Activated CD4-positive, alpha-beta T cell treated with anti-CD3 and anti-CD28 coated beads, Interleukin-2, amount 10 ng/mL, durations not matched to agents 7 days and 5 days (primary cell): ENCODE results near the gene NR2F2. TPM values are rescaled to one million over a fixed set of nuclear protein-coding genes. Genes with fewer than 3 reads are reported as not detected.

Experiments used
- CTCF ChIA-PET: fragments of 350-600 bp; sonication (Branson Sonifier 250); formaldehyde crosslinking; loops from one replicate; lab custom pipeline; 2021; ENCODE audit warnings: antibody characterized with exemption; lab: Charles Lee
- POLR2A ChIA-PET: fragments of 350-600 bp; sonication (Branson Sonifier 250); formaldehyde crosslinking; loops from one replicate; lab custom pipeline; 2021; ENCODE audit warnings: antibody characterized with exemption; lab: Charles Lee
- DNase-seq: peaks from one replicate; pipeline ENCODE4 v3.0.0-alpha.2; 2020
- H3K27ac Mint-ChIP-seq: one replicate; pipeline ENCODE4 v1.8.0; 2021; ENCODE audit warnings: mild to moderate bottlenecking, moderate library complexity, mixed read lengths
- H3K27me3 Mint-ChIP-seq: one replicate; pipeline ENCODE4 v1.8.0; 2021; ENCODE audit warnings: mixed read lengths
- H3K36me3 Mint-ChIP-seq: one replicate; pipeline ENCODE4 v1.8.0; 2021; ENCODE audit warnings: low read depth, mixed read lengths
- H3K4me1 Mint-ChIP-seq: one replicate; pipeline ENCODE4 v1.8.0; 2021; ENCODE audit warnings: mixed read lengths
- H3K4me3 Mint-ChIP-seq: one replicate; pipeline ENCODE4 v1.8.0; 2021; ENCODE audit warnings: mild to moderate bottlenecking, moderate library complexity, mixed read lengths
- H3K9me3 Mint-ChIP-seq: one replicate; pipeline ENCODE4 v1.8.0; 2021; ENCODE audit warnings: mixed read lengths
- total RNA-seq, 2 experiments: library from RNA; stranded (reverse); gene quantifications; one replicate each; pipeline ENCODE4 v1.2.3, GENCODE V29; 2021

The NR2F2 gene
- total RNA-seq, 2 experiments from 2014 or later, result not detected

- Mint-ChIP-seq H3K9me3 (no peaks in the 10 kb centered on the region), H3K36me3 (no peaks in the 10 kb centered on the region), H3K4me3 (no peak overlapping the region), H3K27ac (no peak overlapping the region), H3K27me3 (no peaks in the 10 kb centered on the region), H3K4me1 (no peaks in the 10 kb centered on the region)
- no peak for DNase-seq
- CTCF ChIA-PET, result no interaction called here
- POLR2A ChIA-PET, result no interaction called here
These were observed 24.2 kb upstream of the NR2F2 start for GRCh38 chr15:96306321-96306720.

DNA sequence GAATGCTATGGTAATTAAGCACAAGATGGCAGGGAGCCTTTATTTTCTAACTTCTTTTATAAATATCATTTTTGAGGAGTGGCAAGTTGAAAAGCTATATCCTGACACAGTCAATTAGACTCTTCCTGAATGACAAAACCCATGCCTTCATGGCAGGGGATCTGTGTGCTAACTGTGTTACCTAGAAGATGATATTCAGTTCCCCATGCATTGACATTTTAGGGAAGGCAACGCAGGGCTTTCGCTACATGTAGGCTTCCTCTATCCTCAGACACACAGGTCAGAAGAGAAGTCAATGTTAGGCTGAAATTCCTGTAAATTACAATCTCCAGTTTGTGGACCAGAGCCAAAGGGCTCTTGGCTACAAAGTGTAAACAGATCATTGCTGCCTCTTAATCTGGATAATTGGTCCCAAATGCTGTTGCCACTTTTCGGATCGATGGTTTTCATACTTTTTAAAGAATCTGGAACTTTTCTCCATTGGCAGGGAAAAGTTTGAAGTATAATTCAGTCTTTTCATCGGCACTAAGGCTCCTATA is 22.6 kb upstream of the NR2F2 start:
- CTCF ChIA-PET, result no interaction called here
- no peak overlapping the region for H3K27ac Mint-ChIP-seq
- H3K36me3 Mint-ChIP-seq, result no peaks in the 10 kb centered on the region
- DNase-seq, result no peak
- no peaks in the 10 kb centered on the region for H3K27me3 Mint-ChIP-seq
- POLR2A ChIA-PET, result no interaction called here
- no peaks in the 10 kb centered on the region for H3K9me3 Mint-ChIP-seq
- H3K4me1 Mint-ChIP-seq, result no peaks in the 10 kb centered on the region
- H3K4me3 Mint-ChIP-seq, result no peak overlapping the region

DNA sequence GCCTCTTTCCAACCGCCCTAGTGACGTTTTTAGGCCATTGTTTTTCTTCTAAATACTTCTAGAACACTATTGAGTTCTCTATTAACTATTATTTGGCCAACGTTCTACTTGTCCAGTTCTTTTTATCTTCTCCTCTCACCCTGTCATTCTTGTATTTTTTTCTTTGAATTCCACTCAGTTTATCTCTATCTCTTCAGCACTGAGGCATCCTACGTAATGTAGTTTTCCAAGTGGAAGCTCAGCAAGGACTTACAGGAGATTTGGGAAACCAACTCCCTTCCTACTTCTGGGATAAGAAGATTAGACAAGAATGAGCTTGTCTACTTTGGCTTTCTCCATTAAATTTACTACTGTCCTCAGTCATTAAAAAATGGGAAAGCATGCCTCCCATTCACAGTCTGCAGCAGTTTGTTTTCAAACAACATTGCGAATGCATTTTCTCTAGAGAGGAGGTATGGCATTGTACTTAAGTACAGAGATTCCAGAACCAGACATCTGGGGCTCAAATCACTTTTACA is 21.3 kb upstream of the NR2F2 start:
- H3K36me3 Mint-ChIP-seq, result no peaks in the 10 kb centered on the region
- no peak overlapping the region for H3K4me3 Mint-ChIP-seq
- ChIA-PET CTCF (no interaction called here), POLR2A (no interaction called here)
- DNase-seq, result no peak
- no peaks in the 10 kb centered on the region for H3K4me1 Mint-ChIP-seq
- no peaks in the 10 kb centered on the region for H3K9me3 Mint-ChIP-seq
- no peaks in the 10 kb centered on the region for H3K27me3 Mint-ChIP-seq
- H3K27ac Mint-ChIP-seq, result no peak overlapping the region

DNA sequence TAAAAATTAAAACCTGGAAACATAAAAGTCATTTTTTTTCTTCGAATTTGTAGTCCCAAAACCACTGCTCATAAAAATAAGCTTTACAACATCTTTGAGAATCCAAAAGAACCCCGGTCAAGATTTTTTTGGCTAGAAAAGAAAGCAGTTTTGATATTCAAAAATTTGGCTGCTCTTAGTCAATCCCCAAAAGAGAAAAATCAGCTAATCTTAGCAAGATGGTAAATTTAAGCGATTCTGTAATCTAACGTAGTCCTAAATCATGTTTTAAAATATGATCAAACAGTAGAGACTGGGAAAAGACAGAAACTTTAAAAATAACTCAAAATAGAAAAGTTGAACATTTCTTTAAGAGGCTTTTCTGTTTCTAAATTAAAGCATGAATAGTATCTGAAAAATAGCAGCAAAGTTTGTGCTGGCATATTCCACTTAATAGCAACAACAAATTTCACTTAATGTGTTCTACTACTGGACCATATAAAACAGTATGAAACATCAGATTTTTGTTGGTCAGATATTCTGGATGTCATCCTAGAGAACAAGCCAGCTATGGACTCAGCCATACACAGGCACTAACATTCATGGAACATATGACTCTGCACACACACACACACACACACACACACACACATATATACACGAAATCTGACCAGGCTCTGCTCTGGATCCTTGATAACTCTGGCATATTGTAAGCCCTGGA is 19.1 kb upstream of the NR2F2 start:
- H3K36me3 Mint-ChIP-seq, result no peaks in the 10 kb centered on the region
- no peaks in the 10 kb centered on the region for H3K9me3 Mint-ChIP-seq
- peaks cover 3% of the 10 kb centered on the region for H3K27me3 Mint-ChIP-seq
- H3K4me1 Mint-ChIP-seq, result no peaks in the 10 kb centered on the region
- no peak overlapping the region for H3K4me3 Mint-ChIP-seq
- POLR2A ChIA-PET, result no interaction called here
- CTCF ChIA-PET, result no interaction called here
- DNase-seq, result no peak
- no peak overlapping the region for H3K27ac Mint-ChIP-seq

DNA sequence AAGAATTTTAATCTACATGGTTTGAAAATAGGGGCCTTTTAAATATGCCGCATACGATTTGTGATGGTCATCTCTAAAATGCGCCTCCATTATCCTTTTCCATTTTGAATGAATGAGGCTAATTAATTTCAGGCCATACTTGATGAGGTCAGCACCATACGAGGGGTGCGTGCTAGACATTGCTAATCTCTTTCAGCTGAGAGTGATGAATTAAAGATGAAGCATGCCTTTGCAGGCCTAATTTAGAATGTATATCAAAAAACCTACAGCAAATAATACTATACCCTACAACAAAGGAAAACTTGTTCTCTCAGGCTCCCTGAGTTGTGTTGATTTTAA is 18.6 kb upstream of the NR2F2 start:
- ChIA-PET POLR2A (no interaction called here), CTCF (no interaction called here)
- Mint-ChIP-seq H3K4me1 (no peaks in the 10 kb centered on the region), H3K36me3 (no peaks in the 10 kb centered on the region), H3K27ac (no peak overlapping the region), H3K27me3 (peaks cover 3% of the 10 kb centered on the region), H3K4me3 (no peak overlapping the region), H3K9me3 (no peaks in the 10 kb centered on the region)
- DNase-seq, result no peak

DNA sequence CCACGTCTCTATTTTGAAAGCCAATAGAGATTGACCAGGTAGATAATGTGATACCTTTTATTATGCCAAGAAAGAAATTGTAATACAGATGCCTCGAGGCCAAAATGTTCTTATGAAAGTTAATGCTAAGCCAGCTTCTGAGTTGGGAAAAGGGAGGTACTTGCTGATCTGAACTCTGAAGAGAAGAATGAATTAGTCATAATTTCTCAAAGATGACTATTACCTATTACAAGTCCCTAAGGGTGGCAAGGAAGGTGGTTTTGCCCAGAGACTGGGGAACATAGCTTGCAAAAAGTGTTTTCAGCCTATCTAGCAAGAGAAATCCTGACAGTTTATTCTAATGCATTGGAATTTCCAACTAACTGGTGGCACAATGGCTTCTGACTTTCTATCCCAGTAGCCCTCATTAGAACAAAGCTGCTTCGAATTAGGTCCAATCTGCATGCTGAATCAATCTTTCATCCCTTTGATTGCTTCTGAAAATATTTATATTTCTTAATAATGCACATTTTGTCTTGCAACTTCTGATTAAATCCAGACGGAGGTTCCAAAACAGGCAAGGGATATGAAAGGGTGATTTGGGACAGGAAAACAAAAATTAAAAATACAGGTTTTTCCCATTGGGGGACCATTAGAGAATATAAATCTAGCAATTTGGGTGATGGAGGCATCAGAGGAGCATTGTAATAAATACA is 17.7 kb upstream of the NR2F2 start:
- H3K4me1 Mint-ChIP-seq, result no peaks in the 10 kb centered on the region
- H3K27me3 Mint-ChIP-seq, result peaks cover 8% of the 10 kb centered on the region
- H3K27ac Mint-ChIP-seq, result no peak overlapping the region
- no peak overlapping the region for H3K4me3 Mint-ChIP-seq
- CTCF ChIA-PET, result no interaction called here
- POLR2A ChIA-PET, result interaction anchor here (0.6 kb wide), 1 partner anchor 672 kb away, joined by 3 read pairs; no protein-coding TSS in a partner anchor
- no peaks in the 10 kb centered on the region for H3K36me3 Mint-ChIP-seq
- no peaks in the 10 kb centered on the region for H3K9me3 Mint-ChIP-seq
- no peak for DNase-seq

DNA sequence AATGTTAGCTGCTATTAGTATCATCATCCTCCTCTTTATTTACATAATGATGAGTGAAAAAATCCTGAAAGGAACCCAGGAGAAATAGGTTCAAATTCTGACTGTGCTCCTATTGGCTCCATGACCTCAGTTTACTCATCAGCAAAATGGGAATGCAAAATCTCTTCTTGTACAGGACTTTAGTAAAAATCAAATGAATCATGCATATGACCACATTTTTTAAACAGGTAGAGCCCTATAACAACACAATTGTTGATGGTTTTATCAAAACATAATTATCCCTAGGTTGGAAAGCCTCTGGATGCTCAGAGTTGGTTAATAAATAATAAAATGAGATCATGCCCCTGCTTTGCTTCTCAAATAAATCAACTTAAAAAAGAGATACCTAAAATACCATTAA is 16.0 kb upstream of the NR2F2 start:
- peaks cover 14% of the 10 kb centered on the region for H3K27me3 Mint-ChIP-seq
- H3K4me3 Mint-ChIP-seq, result no peak overlapping the region
- DNase-seq, result no peak
- ChIA-PET POLR2A (no interaction called here), CTCF (no interaction called here)
- H3K27ac Mint-ChIP-seq, result no peak overlapping the region
- H3K9me3 Mint-ChIP-seq, result no peaks in the 10 kb centered on the region
- H3K4me1 Mint-ChIP-seq, result no peaks in the 10 kb centered on the region
- no peaks in the 10 kb centered on the region for H3K36me3 Mint-ChIP-seq

GRCh38 chr15:96314963-96315362 is 15.5 kb upstream of the NR2F2 start:
- Mint-ChIP-seq H3K4me1 (no peaks in the 10 kb centered on the region), H3K27ac (no peak overlapping the region), H3K4me3 (no peak overlapping the region), H3K36me3 (no peaks in the 10 kb centered on the region), H3K9me3 (no peaks in the 10 kb centered on the region), H3K27me3 (peaks cover 18% of the 10 kb centered on the region)
- no peak for DNase-seq
- ChIA-PET POLR2A (no interaction called here), CTCF (no interaction called here)

GRCh38 chr15:96316953-96317629 is 13.4 kb upstream of the NR2F2 start:
- ChIA-PET CTCF (no interaction called here), POLR2A (no interaction called here)
- H3K27ac Mint-ChIP-seq, result no peak overlapping the region
- H3K4me1 Mint-ChIP-seq, result no peaks in the 10 kb centered on the region
- no peak overlapping the region for H3K4me3 Mint-ChIP-seq
- H3K9me3 Mint-ChIP-seq, result no peaks in the 10 kb centered on the region
- peaks cover 32% of the 10 kb centered on the region for H3K27me3 Mint-ChIP-seq
- no peaks in the 10 kb centered on the region for H3K36me3 Mint-ChIP-seq
- DNase-seq, result no peak

- ChIA-PET CTCF (interaction anchor here (0.7 kb wide), 1 partner anchor 12 kb away, joined by 3 read pairs; no protein-coding TSS in a partner anchor), POLR2A (no interaction called here)
- no peak overlapping the region for H3K4me3 Mint-ChIP-seq
- H3K27ac Mint-ChIP-seq, result no peak overlapping the region
- no peak for DNase-seq
- peaks cover 2% of the 10 kb centered on the region for H3K36me3 Mint-ChIP-seq
- no peaks in the 10 kb centered on the region for H3K4me1 Mint-ChIP-seq
- no peaks in the 10 kb centered on the region for H3K9me3 Mint-ChIP-seq
- peaks cover 56% of the 10 kb centered on the region for H3K27me3 Mint-ChIP-seq
These were observed 10.4 kb upstream of the NR2F2 start for GRCh38 chr15:96320107-96320506.

DNA sequence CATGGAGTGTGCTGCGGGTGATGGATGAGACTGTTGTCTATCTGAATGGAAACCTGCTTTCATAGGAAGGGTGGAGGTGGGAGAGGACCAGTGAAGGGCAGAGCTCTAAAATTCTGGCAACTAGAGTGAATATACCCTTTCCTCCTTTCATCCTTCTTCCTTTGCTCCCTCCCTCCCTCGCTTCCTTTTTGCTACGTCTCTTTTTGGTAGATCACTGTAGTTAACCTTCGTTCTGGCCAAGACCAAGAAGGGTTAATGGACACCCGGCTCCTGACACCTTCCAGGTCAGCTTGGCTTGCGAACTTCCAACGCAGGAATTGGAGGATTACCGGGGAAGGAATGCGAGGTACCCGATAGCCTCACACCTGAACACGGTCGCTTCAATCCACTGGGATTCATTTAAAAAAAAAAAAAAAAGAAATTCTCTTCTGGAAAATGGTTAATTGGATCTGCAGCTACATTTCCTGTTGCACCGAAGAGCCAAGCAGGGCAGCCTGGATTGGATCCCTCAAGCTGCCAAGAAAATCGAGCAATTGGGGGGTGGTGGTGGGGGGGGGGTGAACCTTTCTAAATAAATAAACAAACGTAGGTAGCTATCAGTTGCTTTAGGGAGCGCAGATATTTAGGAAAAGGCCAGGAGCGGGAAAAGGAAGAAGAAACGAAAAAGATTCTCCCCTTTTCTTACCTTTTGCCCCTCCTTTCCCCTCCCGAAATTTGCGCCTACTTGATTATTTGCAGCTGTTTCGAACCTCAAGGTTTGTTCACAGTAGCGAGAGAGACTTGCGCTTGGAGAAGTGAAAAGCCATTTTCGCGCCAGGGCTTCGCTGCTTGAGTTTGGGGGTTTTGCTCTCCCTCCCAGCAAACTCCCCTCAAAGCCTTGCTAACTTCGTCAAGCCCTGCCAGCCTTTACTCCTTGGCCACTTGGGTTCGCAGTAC is 9.5 kb upstream of the NR2F2 start:
- Mint-ChIP-seq H3K4me3 (no peak overlapping the region), H3K9me3 (no peaks in the 10 kb centered on the region), H3K4me1 (no peaks in the 10 kb centered on the region), H3K36me3 (peaks cover 2% of the 10 kb centered on the region), H3K27me3 (peaks cover 62% of the 10 kb centered on the region), H3K27ac (no peak overlapping the region)
- CTCF ChIA-PET, result interaction anchor here (0.6 kb wide), 2 partner anchors 403 to 1377 kb away, joined by 5 to 6 read pairs; no protein-coding TSS in a partner anchor
- no peak for DNase-seq
- POLR2A ChIA-PET, result no interaction called here
